KMS-11 (cell line): Measurements from ENCODE around the gene CCL13.
"Not testable (repeated sequence)": the region's sequence is repeated elsewhere in the genome, so short reads cannot be mapped to it uniquely, and the experiment has no call there.

Experiments used
- H2AFZ ChIP-seq: fragments of 200-600 bp; sonication (generic); 2 replicates; pipeline ENCODE4 v1.6.1; 2016; ENCODE audit warnings: antibody characterized with exemption, mixed run types, low read depth
- H3K27ac ChIP-seq: fragments of 200-600 bp; sonication (generic); 2 replicates; pipeline ENCODE4 v1.6.1; 2016; ENCODE audit warnings: mild to moderate bottlenecking, mixed run types
- H3K27me3 ChIP-seq: fragments of 200-600 bp; sonication (generic); 2 replicates; pipeline ENCODE4 v1.6.1; 2017; ENCODE audit warnings: mild to moderate bottlenecking, low read depth, mixed run types, moderate library complexity; ENCODE audit not compliant: insufficient read depth
- H3K36me3 ChIP-seq: fragments of 200-600 bp; sonication (generic); 2 replicates; pipeline ENCODE4 v1.6.1; 2017; ENCODE audit warnings: mild to moderate bottlenecking, mixed run types; ENCODE audit not compliant: insufficient read depth
- H3K4me1 ChIP-seq: fragments of 200-600 bp; sonication (generic); 2 replicates; pipeline ENCODE4 v1.6.1; 2016; ENCODE audit warnings: mild to moderate bottlenecking, low read depth, mixed run types; ENCODE audit not compliant: poor library complexity, severe bottlenecking
- H3K4me2 ChIP-seq: fragments of 200-600 bp; sonication (generic); 2 replicates; pipeline ENCODE4 v1.7.0; 2016; ENCODE audit warnings: mild to moderate bottlenecking, mixed run types
- H3K4me3 ChIP-seq: fragments of 200-600 bp; sonication (generic); IDR thresholded peaks from 2 replicates; pipeline ENCODE4 v1.6.1; 2017; ENCODE audit warnings: low read depth, low read length, mixed read lengths; ENCODE audit not compliant: insufficient read depth
- H3K79me2 ChIP-seq: fragments of 200-600 bp; sonication (generic); 2 replicates; pipeline ENCODE4 v1.6.1; 2016; ENCODE audit warnings: low read depth, mixed run types; ENCODE audit not compliant: insufficient read depth
- H3K9ac ChIP-seq: fragments of 200-600 bp; sonication (generic); 2 replicates; pipeline ENCODE4 v1.6.1; 2016; ENCODE audit warnings: mild to moderate bottlenecking, mixed run types
- H4K20me1 ChIP-seq: fragments of 200-600 bp; sonication (generic); 2 replicates; pipeline ENCODE4 v1.6.1; 2016; ENCODE audit warnings: mild to moderate bottlenecking, mixed run types; ENCODE audit not compliant: insufficient read depth
- CTCF ChIP-seq: fragments of 200-600 bp; sonication (generic); conservative IDR thresholded peaks from 2 replicates; pipeline ENCODE4 v1.6.1; 2017; ENCODE audit warnings: low read depth, mild to moderate bottlenecking, antibody characterized with exemption, low read length, moderate library complexity, mixed read lengths

The CCL13 gene

GRCh38 chr17:34319039-34319483 is 37.2 kb upstream of the CCL13 start, which contains the start of gene CCL8:
CCL8 (plus strand) TSS chr17:34319435; CDS start chr17:34319502, 67 bp downstream.
- H3K9ac ChIP-seq, result no peak within 1 kb of the TSS
- TF ChIP-seq CTCF, result no peak
- H3K27me3 ChIP-seq, result no peaks in the 10 kb centered on the region
- no peaks in the 10 kb centered on the region for H3K79me2 ChIP-seq
- H2AFZ ChIP-seq, result no peak within 1 kb of the TSS
- H3K4me2 ChIP-seq, result no peak within 1 kb of the TSS
- no peaks in the 10 kb centered on the region for H3K4me1 ChIP-seq
- H3K36me3 ChIP-seq, result no peaks in the 10 kb centered on the region
- no peak within 1 kb of the TSS for H3K27ac ChIP-seq
- no peaks in the 10 kb centered on the region for H4K20me1 ChIP-seq
- no peak within 1 kb of the TSS for H3K4me3 ChIP-seq

GRCh38 chr17:34321964-34322363 is 34.3 kb upstream of the CCL13 start:
- Histone ChIP-seq H3K79me2 (no peaks in the 10 kb centered on the region), H3K36me3 (no peaks in the 10 kb centered on the region), H3K4me2 (no peak overlapping the region), H3K9ac (no peak overlapping the region), H3K4me1 (no peaks in the 10 kb centered on the region), H2AFZ (no peak overlapping the region), H3K4me3 (no peak overlapping the region), H3K27ac (no peak overlapping the region), H4K20me1 (no peaks in the 10 kb centered on the region), H3K27me3 (no peaks in the 10 kb centered on the region)
- TF ChIP-seq CTCF, result no peak

GRCh38 chr17:34327580-34327979 is 28.7 kb upstream of the CCL13 start:
- H3K79me2 ChIP-seq, H3K4me1 ChIP-seq, H3K9ac ChIP-seq, H2AFZ ChIP-seq, H3K4me2 ChIP-seq, H4K20me1 ChIP-seq, H3K36me3 ChIP-seq, H3K27ac ChIP-seq, H3K4me3 ChIP-seq, H3K27me3 ChIP-seq: not testable (repeated sequence)

- Histone ChIP-seq H3K79me2 (no peaks in the 10 kb centered on the region), H3K27me3 (no peaks in the 10 kb centered on the region), H3K4me1 (no peaks in the 10 kb centered on the region), H3K4me2 (no peak overlapping the region), H3K9ac (no peak overlapping the region), H3K4me3 (no peak overlapping the region), H4K20me1 (no peaks in the 10 kb centered on the region), H3K27ac (no peak overlapping the region), H2AFZ (no peak overlapping the region), H3K36me3 (no peaks in the 10 kb centered on the region)
- no peak for TF ChIP-seq CTCF
Observed at GRCh38 chr17:34337701-34338100, 18.6 kb upstream of the CCL13 start.

GRCh38 chr17:34339138-34339770 is 17.0 kb upstream of the CCL13 start:
- no peak overlapping the region for H3K27ac ChIP-seq
- no peaks in the 10 kb centered on the region for H3K27me3 ChIP-seq
- no peaks in the 10 kb centered on the region for H4K20me1 ChIP-seq
- H3K4me2 ChIP-seq, result no peak overlapping the region
- no peaks in the 10 kb centered on the region for H3K4me1 ChIP-seq
- no peaks in the 10 kb centered on the region for H3K79me2 ChIP-seq
- no peak overlapping the region for H3K9ac ChIP-seq
- no peak overlapping the region for H3K4me3 ChIP-seq
- no peak overlapping the region for H2AFZ ChIP-seq
- H3K36me3 ChIP-seq, result no peaks in the 10 kb centered on the region
- no peak for TF ChIP-seq CTCF
